A549 (cell line): ENCODE data around the gene PPP6R3. TPM values are rescaled to one million over a fixed set of nuclear protein-coding genes. Genes with fewer than 3 reads are reported as not detected.

ENCODE experiments used
- ATAC-seq, 2 experiments: fragments of 200-7000 bp in 1 of 2; fragments of >200 bp in 1 of 2; cut with Nextera tagmentation in 1 of 2; cut with Tn5 transposase in 1 of 2; 3 replicates each; pipeline versions ENCODE4 v1.8.0 to v1.9.1; 2018 to 2020; ENCODE audit warnings: mild to moderate bottlenecking in 1 of 2, moderate library complexity in 1 of 2
- CTCF ChIA-PET: fragments of 300-600 bp; sonication (Branson Sonifier 250); formaldehyde crosslinking; extraction: SDS; loops from one replicate; lab custom pipeline; 2021; ENCODE audit warnings: antibody characterized with exemption, inconsistent platforms; lab: Yijun Ruan, JAX
- POLR2A ChIA-PET: fragments of 350-600 bp; formaldehyde crosslinking; extraction: SDS; loops from one replicate; lab custom pipeline; 2021; ENCODE audit warnings: antibody characterized with exemption, inconsistent platforms; lab: Yijun Ruan, JAX
- DNase-seq, 2 experiments: peaks; one replicate each; pipeline versions ENCODE4 v3.0.0 to v3.0.0-alpha.2; 2011 to 2016; ENCODE audit warnings: low read depth in 1 of 2, low spot score in 1 of 2
- FAIRE-seq: peaks from 2 replicates; lab custom pipeline; 2011; peaks lifted over from hg19 to GRCh38; lab: Jason Lieb, UNC
- H3K27ac ChIP-seq, 2 experiments: fragments of >200 bp; sonication (Bioruptor Twin); formaldehyde crosslinking; 3 replicates each; pipeline ENCODE4 v1.5.1; 2016 to 2017
- H3K4me1 ChIP-seq: fragments of >200 bp; sonication (Bioruptor Twin); formaldehyde crosslinking; 3 replicates; pipeline ENCODE4 v1.6.1; 2016
- H3K4me2 ChIP-seq: fragments of >200 bp; sonication (Bioruptor Twin); formaldehyde crosslinking; 3 replicates; pipeline ENCODE4 v1.6.1; 2016
- H3K4me3 ChIP-seq: fragments of >200 bp; sonication (Bioruptor Twin); formaldehyde crosslinking; 3 replicates; pipeline ENCODE4 v1.5.1; 2016
- H3K9me3 ChIP-seq: fragments of >200 bp; sonication (Bioruptor Twin); formaldehyde crosslinking; 3 replicates; pipeline ENCODE4 v1.6.1; 2016
- BHLHE40 ChIP-seq: IDR thresholded peaks from 2 replicates; pipeline ENCODE4 v1.6.1; 2012; ENCODE audit warnings: low read depth, low read length, inconsistent platforms
- EHMT2 ChIP-seq: fragments of 200-600 bp; sonication (generic); IDR thresholded peaks from 2 replicates; pipeline ENCODE4 v1.6.1; 2016; ENCODE audit warnings: antibody characterized with exemption, low read depth, mild to moderate bottlenecking, moderate library complexity
- ESRRA ChIP-seq: fragments of 150-350 bp; IDR thresholded peaks from 2 replicates; pipeline ENCODE4 v1.6.1; 2014; ENCODE audit warnings: mild to moderate bottlenecking, low read length, borderline replicate concordance
- KDM1A ChIP-seq: fragments of 200-600 bp; sonication (generic); IDR thresholded peaks from 2 replicates; pipeline ENCODE4 v1.6.1; 2016; ENCODE audit warnings: low read depth, mild to moderate bottlenecking
- MAFK ChIP-seq: fragments of 450-650 bp; IDR thresholded peaks from 2 replicates; pipeline ENCODE4 v1.6.1; 2014; ENCODE audit not compliant: partially characterized antibody
- MAZ ChIP-seq: fragments of 150-350 bp; IDR thresholded peaks from 2 replicates; pipeline ENCODE4 v1.6.1; 2014; ENCODE audit warnings: antibody characterized with exemption, low read depth, low read length, borderline replicate concordance
- POLR2AphosphoS2 ChIP-seq: conservative IDR thresholded peaks from 2 replicates; pipeline ENCODE4 v1.6.1; 2012; ENCODE audit warnings: low read length, improper control_type of control experiment, inconsistent platforms
- RCOR1 ChIP-seq: fragments of 150-350 bp; IDR thresholded peaks from 2 replicates; pipeline ENCODE4 v1.6.1; 2014; ENCODE audit warnings: antibody characterized with exemption, low read length, low read depth
- RFX5 ChIP-seq: fragments of 450-650 bp; IDR thresholded peaks from 2 replicates; pipeline ENCODE4 v1.7.1; 2014; ENCODE audit warnings: antibody characterized with exemption, mild to moderate bottlenecking, moderate library complexity
- TFCP2L1 ChIP-seq: fragments of 250-450 bp; sonication (Bioruptor Pico); IDR thresholded peaks from 2 replicates; pipeline ENCODE4 v1.5.0; 2021; ENCODE audit warnings: mild to moderate bottlenecking
- TP53 ChIP-seq: fragments of 250-450 bp; sonication (Bioruptor Pico); IDR thresholded peaks from 2 replicates; pipeline ENCODE4 v1.5.0; 2021; ENCODE audit warnings: mild to moderate bottlenecking, moderate library complexity
- ZSCAN20 ChIP-seq: fragments of 250-450 bp; sonication (Bioruptor Pico); IDR thresholded peaks from 2 replicates; pipeline ENCODE4 v1.8.0; 2022; ENCODE audit warnings: mild to moderate bottlenecking, moderate library complexity
- WGBS: methylation state at CpG from one replicate; pipeline ENCODE4 v1.1.6; 2017; ENCODE audit errors: missing lambda C conversion rate; 5-methylcytosine and 5-hydroxymethylcytosine counted together
- polyA plus RNA-seq, 4 experiments: library from polyadenylated mRNA; depleted of rRNA in 3 of 4; stranded (reverse); fragments of >200 nt; fragmentation: RNase III in 1 of 4; extraction: RNeasy Plus Mini Kit Qiagen cat#74134 plus additional on column Dnase treatment in 1 of 4; gene quantifications; 2 replicates in 3 of 4; 3 replicates in 1 of 4; pipeline ENCODE4 v1.2.3, GENCODE V29; 2011 to 2017
- TF ChIP-seq, protein P1 (sequence below): fragments of 250-450 bp; sonication (Bioruptor Pico); IDR thresholded peaks from 2 replicates; pipeline ENCODE4 v1.5.0; 2021; ENCODE audit warnings: mild to moderate bottlenecking, moderate library complexity, borderline replicate concordance
- TF ChIP-seq, protein P2 (sequence below): IDR thresholded peaks from 2 replicates; pipeline ENCODE4 v1.6.1; 2012; ENCODE audit warnings: low read depth, borderline replicate concordance
- TF ChIP-seq, protein P3 (sequence below): fragments of 450-650 bp; IDR thresholded peaks from 2 replicates; pipeline ENCODE4 v1.6.1; 2014; ENCODE audit warnings: antibody characterized with exemption
- TF ChIP-seq, protein P4 (sequence below): IDR thresholded peaks from 2 replicates; pipeline ENCODE4 v1.6.1; 2012

The PPP6R3 gene
- polyA plus RNA-seq, 2 of the 4 experiments (the other 2 are of a cell fraction), result 69.7 to 114 TPM

DNA sequence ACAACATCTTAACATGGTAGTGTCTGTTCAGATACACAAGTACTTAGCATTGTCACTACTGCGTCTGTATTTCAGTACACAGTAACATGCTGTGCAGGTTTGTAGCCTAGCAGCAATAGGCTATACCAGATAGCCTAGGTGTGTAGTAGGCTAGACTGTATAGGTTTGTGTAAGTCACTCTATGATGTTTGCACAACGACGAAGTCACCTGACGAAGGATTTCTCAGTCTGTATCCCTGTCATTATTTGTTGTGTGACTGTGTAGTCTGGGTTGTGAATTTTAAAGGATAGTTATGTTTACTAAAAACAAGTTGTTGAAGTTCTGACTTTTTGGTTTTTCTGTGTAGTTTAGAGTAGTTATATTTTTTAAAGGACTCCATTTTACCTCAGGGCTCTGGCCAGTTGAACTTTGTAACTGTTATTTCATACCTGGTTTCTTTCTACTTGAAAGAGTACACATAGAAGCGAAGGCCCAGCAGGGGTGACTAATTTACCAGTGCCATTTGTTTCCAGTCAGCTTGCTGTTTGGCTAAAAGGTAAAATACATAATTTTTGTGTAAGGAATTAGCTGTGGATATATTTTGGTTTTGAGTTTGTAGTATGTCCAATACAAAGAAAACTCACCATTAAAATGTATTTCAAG lies 72.3 kb downstream of the PPP6R3 start:
- FAIRE-seq, result no peak
- Histone ChIP-seq H3K9me3 (no peaks in the 10 kb centered on the region), H3K27ac (no peak overlapping the region), H3K4me2 (no peak overlapping the region)
- CTCF ChIA-PET, result no interaction called here
- no peak for TF ChIP-seq BHLHE40
- TF ChIP-seq ESRRA, result no peak
- no peak for TF ChIP-seq RCOR1
- TF ChIP-seq MAZ, result no peak
- no peak for TF ChIP-seq TFCP2L1 (CRISPR knock-in tag)
- TF ChIP-seq, protein P1, sequence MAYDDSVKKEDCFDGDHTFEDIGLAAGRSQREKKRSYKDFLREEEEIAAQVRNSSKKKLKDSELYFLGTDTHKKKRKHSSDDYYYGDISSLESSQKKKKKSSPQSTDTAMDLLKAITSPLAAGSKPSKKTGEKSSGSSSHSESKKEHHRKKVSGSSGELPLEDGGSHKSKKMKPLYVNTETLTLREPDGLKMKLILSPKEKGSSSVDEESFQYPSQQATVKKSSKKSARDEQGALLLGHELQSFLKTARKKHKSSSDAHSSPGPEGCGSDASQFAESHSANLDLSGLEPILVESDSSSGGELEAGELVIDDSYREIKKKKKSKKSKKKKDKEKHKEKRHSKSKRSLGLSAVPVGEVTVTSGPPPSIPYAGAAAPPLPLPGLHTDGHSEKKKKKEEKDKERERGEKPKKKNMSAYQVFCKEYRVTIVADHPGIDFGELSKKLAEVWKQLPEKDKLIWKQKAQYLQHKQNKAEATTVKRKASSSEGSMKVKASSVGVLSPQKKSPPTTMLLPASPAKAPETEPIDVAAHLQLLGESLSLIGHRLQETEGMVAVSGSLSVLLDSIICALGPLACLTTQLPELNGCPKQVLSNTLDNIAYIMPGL (CRISPR knock-in tag), result no peak
- TF ChIP-seq, all 56 proteins: peak for 0
- no peak; a peak in 1 of 6 replicates for ATAC-seq
- no peak overlapping the region for H3K4me3 ChIP-seq
- POLR2A ChIA-PET, result no interaction called here
- WGBS, result 79% methylated on average over 5 of the region's 5 CpGs
- no peak for DNase-seq
- H3K4me1 ChIP-seq, result peaks cover 17% of the 10 kb centered on the region

DNA sequence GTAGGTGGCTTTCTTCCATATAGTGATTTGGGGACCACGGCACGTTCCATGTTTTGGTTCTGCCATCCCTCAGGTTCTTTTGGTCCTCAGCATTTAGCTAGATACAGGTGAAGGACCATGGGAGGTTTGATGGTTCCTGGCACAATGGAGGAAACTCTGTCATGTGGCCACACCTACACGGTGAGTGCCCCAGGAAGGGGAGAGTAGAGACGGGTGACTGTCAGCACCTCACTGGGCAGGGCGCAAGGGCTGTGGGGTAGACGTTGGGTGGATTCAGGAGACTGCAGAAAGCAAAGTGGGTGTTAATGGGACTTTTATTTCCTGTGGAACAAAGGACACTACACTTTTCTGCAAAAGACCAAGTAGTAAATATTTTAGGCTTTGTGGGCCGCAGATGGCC lies 73.4 kb downstream of the PPP6R3 start:
- no peak overlapping the region for H3K27ac ChIP-seq
- FAIRE-seq, result no peak
- H3K9me3 ChIP-seq, result no peaks in the 10 kb centered on the region
- H3K4me2 ChIP-seq, result no peak overlapping the region
- no peak for DNase-seq
- H3K4me1 ChIP-seq, result peaks cover 18% of the 10 kb centered on the region
- CTCF ChIA-PET, result no interaction called here
- H3K4me3 ChIP-seq, result no peak overlapping the region
- POLR2A ChIA-PET, result no interaction called here
- WGBS, result 93% methylated on average over 7 of the region's 7 CpGs
- TF ChIP-seq EHMT2 (no peak), RFX5 (no peak), TFCP2L1 (CRISPR knock-in tag) (no peak), ZSCAN20 (no peak), TP53 (CRISPR knock-in tag) (no peak), KDM1A (no peak), POLR2AphosphoS2 (no peak)
- TF ChIP-seq, protein P2, sequence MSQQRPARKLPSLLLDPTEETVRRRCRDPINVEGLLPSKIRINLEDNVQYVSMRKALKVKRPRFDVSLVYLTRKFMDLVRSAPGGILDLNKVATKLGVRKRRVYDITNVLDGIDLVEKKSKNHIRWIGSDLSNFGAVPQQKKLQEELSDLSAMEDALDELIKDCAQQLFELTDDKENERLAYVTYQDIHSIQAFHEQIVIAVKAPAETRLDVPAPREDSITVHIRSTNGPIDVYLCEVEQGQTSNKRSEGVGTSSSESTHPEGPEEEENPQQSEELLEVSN, result no peak
- TF ChIP-seq, protein P3, sequence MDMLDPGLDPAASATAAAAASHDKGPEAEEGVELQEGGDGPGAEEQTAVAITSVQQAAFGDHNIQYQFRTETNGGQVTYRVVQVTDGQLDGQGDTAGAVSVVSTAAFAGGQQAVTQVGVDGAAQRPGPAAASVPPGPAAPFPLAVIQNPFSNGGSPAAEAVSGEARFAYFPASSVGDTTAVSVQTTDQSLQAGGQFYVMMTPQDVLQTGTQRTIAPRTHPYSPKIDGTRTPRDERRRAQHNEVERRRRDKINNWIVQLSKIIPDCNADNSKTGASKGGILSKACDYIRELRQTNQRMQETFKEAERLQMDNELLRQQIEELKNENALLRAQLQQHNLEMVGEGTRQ, result no peak
- no peak for ATAC-seq

DNA sequence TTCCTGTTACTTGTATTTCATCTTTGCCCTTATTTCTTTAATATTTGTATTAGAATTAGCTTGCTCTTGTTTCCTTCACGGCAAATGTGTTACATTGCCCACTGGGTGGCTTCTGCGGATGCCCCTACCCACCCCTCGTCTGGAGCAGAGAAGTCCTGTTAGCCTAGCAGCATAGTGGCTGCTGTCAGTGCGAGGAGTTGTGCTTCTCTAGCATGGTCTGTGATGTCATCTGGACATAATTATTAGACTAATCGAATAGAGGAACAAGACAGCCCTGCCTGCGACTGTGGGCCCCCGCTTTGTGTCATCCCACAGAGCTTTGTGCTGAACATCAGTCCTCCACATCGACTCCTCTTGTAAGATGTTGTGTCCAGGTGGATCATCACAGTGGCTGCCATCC lies 74.5 kb downstream of the PPP6R3 start:
- 91% methylated on average over 8 of the region's 8 CpGs for WGBS
- H3K9me3 ChIP-seq, result no peaks in the 10 kb centered on the region
- FAIRE-seq (no peak), DNase-seq (no peak), ATAC-seq (no peak)
- no peak overlapping the region for H3K4me3 ChIP-seq
- H3K4me2 ChIP-seq, result no peak overlapping the region
- H3K4me1 ChIP-seq, result peaks cover 18% of the 10 kb centered on the region
- H3K27ac ChIP-seq, result no peak overlapping the region
- no peak for TF ChIP-seq MAFK
- TF ChIP-seq, protein P4, sequence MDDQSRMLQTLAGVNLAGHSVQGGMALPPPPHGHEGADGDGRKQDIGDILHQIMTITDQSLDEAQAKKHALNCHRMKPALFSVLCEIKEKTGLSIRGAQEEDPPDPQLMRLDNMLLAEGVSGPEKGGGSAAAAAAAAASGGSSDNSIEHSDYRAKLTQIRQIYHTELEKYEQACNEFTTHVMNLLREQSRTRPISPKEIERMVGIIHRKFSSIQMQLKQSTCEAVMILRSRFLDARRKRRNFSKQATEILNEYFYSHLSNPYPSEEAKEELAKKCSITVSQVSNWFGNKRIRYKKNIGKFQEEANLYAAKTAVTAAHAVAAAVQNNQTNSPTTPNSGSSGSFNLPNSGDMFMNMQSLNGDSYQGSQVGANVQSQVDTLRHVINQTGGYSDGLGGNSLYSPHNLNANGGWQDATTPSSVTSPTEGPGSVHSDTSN, result no peak
- CTCF ChIA-PET, result interaction anchor here (0.9 to 1.3 kb wide), 2 partner anchors 12 to 15 kb away, joined by 3 to 5 read pairs; no protein-coding TSS in a partner anchor
- POLR2A ChIA-PET, result interaction anchor here (0.7 kb wide), 1 partner anchor 75 kb away, joined by 3 read pairs; no protein-coding TSS in a partner anchor
